Stimulated activated CD8-positive, alpha-beta memory T cell treated with anti-CD3 and anti-CD28 coated beads, Interleukin-2, amount 100 ng/mL, for 48 hours (primary cell): ENCODE data around the gene SMTN.

ENCODE experiments used
- DNase-seq, 2 donors: peaks; one replicate each; pipeline ENCODE4 v3.0.0-alpha.2; 2020; ENCODE audit warnings: low read depth in 2 of 2

Gene SMTN

GRCh38 chr22:31153357-31153756 is 72.2 kb downstream of the SMTN start:
- DNase-seq: no peak
